Activated CD4-positive, alpha-beta T cell treated with anti-CD3 and anti-CD28 coated beads for 48 hours (primary cell): Measurements from ENCODE around the gene MMS22L.
"Not testable (repeated sequence)": the region's sequence is repeated elsewhere in the genome, so short reads cannot be mapped to it uniquely, and the experiment has no call there.

Source experiments
- DNase-seq: peaks from one replicate; pipeline ENCODE4 v3.0.0-alpha.2; 2020

Gene MMS22L

DNA sequence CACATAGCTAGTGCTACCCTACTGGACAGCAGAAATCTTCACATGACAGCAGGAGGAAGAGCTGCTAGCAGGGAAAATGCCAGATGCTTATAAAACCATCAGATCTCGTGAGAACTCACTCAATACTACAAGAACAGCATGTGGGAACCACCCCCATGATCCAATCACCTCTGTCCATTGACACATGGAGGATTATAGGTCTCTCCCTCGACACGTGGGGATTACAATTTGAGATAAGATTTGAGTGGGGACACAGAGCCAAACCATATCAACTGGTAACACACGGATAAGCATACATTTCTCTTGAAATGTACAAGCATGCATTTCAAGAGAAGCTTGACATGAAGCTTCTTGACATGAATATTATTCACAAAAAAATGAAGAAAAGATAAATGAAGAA is 64.1 kb downstream of the MMS22L start:
- DNase-seq = no peak

GRCh38 chr6:97215157-97215769 is 67.8 kb downstream of the MMS22L start:
- DNase-seq = no peak

DNA sequence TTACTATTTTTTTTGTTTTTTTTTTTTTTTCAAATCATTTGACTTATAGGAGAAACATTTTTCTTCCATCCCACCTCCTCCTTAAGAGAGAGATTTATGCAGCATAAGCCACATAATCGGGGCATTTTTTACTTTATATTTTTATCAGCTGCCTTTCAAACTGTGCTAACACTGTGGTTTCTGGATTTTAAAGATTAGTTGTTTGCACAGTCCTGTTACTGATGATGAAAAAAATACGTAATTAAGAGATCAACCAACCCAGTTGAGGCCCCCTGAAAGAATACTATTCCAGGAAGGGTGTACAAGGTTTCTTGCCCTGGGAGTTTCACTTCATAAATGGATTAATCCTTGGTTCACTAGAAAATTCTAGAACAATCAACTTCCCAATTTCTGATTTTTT is 68.3 kb downstream of the MMS22L start:
- no peak for DNase-seq

- no peak for DNase-seq
These were observed 75.6 kb downstream of the MMS22L start for GRCh38 chr6:97207383-97207782.

DNA sequence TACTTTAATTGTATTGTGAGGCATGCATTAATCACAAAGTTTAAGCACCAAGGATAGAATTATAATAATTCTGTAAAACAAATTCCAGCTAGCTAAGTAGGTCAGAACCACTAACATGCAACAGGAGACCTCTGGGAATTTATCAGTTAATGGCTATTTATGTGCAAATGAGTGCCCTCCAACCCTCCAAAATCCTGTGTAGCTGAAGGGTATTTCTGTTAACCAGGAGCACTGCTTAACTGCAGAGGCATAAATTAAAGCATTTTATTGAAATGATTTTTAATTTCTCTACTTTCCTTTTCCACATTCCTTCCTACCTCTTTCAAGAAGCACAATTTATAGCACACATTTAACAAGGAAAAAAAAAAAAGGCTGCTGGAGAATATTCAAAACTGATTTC is 77.0 kb downstream of the MMS22L start:
- DNase-seq = no peak

- no peak for DNase-seq
These were observed 79.7 kb downstream of the MMS22L start for GRCh38 chr6:97203343-97203742.

DNA sequence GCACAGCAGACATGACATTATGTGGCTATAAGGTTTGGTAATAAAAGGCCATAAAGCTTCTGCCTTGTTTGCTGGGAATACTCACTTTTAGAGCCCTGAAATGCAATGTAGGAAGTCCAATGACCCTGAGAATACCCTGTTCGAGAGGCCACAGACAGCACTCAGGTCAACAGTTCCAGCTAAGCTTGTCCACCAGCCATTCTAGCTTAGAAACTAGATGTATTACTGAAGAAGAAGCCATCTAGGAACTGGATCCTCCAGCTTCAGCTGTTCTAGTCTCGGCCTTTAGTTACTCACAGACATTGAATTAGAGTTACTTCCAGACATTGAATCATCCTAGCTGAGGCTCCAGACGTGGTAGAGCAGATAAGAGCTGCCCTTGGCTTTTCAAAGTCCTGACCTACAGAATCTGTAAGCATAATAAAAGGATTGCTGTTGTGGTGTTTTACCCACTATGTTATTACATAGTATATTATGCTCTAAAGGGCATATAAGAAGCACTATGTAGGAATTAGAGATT is 84.9 kb downstream of the MMS22L start:
- DNase-seq = no peak

DNA sequence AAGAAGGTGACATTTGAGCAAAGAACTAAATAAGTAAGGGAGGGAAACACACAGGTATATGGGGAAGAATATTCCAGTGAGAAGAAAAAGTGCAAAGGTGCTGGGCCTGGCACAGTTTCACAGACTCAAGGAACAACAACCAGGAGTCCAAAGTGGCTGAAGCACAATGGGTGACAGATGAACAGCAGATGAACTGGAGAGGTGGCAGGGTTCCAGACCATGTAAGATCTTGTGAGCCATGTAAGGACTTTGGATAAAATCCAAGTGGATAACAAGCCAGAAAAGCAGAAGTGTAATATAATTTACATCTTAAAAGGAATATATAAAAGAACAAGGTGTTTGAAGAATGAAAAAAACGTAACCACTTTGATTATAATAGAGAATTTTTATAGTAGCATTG is 87.9 kb downstream of the MMS22L start:
- no peak for DNase-seq

DNA sequence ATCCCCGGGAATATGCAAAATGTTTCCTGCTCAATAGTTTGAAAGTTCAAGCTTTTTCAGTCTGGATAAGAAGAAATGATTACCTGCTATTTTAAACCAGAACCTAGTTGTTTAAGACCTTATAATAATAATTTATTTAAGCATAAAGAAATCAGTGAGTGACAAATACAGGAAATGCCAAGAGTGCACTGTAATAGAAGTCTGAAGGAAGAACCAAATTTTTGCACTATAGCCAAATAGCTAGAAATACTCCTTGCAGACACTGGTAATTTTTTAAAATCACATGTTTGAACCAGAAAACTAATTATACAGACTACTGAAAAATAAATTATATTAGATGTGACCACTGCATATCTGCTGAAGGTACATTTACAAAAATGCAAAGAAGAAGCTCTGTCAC is 93.2 kb downstream of the MMS22L start:
- no peak for DNase-seq

DNA sequence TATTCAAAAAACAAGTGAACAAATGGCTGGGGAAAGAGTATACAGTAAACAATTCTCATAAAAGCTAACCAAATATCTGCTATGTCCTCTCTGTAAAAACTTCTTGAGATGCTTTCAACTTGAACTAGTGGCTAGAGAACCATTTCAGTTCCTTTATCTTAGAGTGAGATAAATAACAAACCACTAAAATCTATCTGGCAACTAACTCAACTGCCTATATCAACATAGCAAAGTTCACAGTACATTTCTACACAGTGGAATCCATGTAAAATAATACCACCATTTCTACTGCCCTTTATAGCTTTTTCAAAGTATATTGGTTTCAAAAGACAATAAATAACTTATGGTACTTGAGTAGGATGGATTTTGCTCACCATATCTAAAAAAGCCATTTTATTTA is 95.1 kb downstream of the MMS22L start:
- no peak for DNase-seq

GRCh38 chr6:97186416-97186999 is 96.5 kb downstream of the MMS22L start:
- DNase-seq = peak; percentile 77

DNA sequence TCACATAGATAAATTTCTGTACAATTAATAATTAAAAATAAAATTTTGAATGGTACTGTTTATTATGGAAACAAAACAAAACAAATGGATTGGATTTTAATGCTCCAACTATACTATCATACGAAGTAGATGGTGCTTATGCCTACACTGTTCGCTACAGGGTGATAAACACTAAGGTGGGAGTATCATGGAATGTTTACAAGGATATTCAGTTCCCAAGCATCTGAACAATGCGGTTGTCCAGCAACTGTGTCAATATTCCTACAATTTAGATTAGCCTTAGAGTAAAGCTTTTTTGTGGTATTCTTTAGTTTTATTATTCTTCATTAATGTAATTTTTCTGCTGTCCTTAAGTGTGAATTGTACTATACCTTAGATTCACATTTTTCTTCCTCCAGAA is 105.1 kb downstream of the MMS22L start:
- DNase-seq = no peak

DNA sequence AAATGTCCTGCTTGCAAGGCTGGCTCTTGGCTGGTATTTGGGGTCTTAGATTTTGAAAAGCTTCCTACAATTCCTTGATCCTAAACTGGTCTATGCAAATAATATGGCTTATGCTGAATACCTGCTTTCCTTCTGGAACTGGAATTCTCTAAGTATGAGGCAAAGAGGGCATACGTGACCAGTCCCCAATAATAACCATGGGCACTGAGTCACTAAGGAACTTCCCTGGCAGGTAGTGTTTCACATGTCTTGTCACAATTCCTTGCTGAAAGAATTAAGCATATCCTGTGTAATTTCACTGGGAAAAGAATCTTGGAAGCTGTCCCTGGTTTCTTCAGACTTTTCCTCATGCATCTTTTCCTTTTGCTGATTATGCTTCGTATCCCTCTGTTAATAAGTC is 106.5 kb downstream of the MMS22L start:
- DNase-seq = no peak

GRCh38 chr6:97175806-97176205 is 107.2 kb downstream of the MMS22L start:
- no peak for DNase-seq

GRCh38 chr6:97174471-97174870 is 108.5 kb downstream of the MMS22L start:
- no peak for DNase-seq

DNA sequence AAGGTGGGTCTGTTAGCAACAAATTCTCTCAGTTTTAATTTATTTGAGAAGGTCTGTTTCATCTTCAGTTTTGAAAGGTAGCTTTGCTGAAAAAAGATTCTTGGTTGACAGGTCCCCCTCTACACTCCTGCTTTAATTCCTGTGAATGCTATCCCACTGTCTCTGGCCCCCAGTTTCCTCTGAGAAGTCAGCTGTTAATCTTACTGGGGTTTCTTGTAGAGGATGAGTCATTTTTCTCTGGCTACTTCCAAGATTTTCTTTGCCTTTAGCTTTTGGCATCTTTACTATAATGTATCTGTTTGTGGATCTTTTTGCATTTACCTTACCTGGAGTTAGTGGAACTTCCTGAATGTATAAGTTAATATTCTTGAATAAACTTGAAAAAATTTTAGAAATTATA is 122.7 kb downstream of the MMS22L start:
- DNase-seq = no peak

DNA sequence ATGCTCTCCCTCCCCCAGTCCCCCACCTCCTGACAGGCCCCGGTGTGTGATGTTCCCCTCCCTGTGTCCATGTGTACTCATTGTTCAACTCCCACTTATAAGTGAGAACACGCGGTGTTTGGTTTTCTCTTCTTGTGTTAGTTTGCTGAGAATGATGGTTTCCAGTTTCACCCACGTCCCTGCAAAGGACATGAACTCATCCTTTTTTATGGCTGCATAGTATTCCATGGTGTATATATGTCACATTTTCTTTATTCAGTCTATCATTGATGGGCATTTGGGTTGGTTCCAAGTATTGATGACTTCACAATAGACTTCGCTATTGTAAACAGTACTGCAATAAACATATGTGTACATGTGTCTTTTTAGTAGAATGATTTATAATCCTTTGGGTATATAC is 127.6 kb downstream of the MMS22L start:
- DNase-seq = not testable (repeated sequence)

GRCh38 chr6:97154015-97154414 is 129.0 kb downstream of the MMS22L start:
- DNase-seq = no peak

DNA sequence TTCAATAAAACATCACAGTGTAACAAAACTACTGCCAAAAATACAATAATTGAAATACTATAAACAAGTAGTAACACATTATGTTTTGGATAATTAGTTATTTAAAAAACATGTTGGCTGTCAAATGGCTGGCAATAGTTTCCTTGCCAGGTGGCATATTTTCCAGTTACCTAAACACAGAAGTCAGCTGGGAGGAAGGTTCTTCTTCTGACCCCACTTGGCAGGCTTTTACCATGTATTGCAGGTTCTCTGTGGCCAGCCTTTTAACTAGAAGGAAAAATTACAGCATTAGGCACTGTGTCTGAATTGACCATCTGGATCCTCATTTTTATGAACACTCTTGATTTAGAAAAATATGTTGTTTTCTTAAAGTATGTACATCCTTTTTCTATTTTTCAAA is 131.4 kb downstream of the MMS22L start:
- DNase-seq = no peak

GRCh38 chr6:97150932-97151331 is 132.1 kb downstream of the MMS22L start:
- DNase-seq = no peak

GRCh38 chr6:97147421-97147820 is 135.6 kb downstream of the MMS22L start:
- no peak for DNase-seq

DNA sequence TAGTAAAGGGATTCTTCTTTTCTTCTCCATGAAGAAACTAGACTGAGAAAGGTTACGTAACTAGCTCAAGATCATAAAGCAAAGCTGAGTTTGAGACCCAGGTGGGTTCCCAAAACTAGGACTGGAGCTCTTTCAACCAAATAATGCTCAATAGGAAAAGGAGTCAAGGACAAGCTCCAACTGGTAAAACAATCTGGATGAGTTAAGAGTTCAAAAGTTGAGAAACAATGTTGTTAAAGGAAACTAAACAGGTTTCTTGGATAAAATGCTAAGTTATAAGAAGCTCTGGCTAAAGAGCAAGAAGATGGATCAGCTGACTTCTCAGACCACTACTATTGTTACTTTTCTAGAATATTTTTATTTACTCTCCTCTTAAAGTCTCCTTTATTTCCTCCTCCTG is 137.3 kb downstream of the MMS22L start:
- DNase-seq = no peak

GRCh38 chr6:97141756-97142155 is 141.3 kb downstream of the MMS22L start:
- DNase-seq = no peak

GRCh38 chr6:97138581-97138980 is 144.4 kb downstream of the MMS22L start:
- no peak for DNase-seq
